ENCODE measurements around the gene KIF26B.

KIF26B gene

GRCh38 chr1:245685111-245685810 lies 530.5 kb downstream of the KIF26B start:
- Histone ChIP-seq H4K20me1 (ENCODE audit: insufficient read depth, low read length, poor library complexity, severe bottlenecking) (no peaks in the 10 kb centered on the region), H3K79me2 (ENCODE audit: insufficient read depth, low read length) (no peaks in the 10 kb centered on the region), H3K4me2 (ENCODE audit: low read depth, low read length, poor library complexity, severe bottlenecking) (no peak overlapping the region), H2AFZ (ENCODE audit: low read length) (no peak overlapping the region), H3K4me3 (ENCODE audit: low read length, poor library complexity, severe bottlenecking) (no peak overlapping the region), H3K36me3 (ENCODE audit: insufficient read depth, low read length) (no peaks in the 10 kb centered on the region), H3F3A (ENCODE audit: low read depth) (no peaks in the 10 kb centered on the region), H3K4me1 (ENCODE audit: insufficient read depth, low read length, poor library complexity, severe bottlenecking) (no peaks in the 10 kb centered on the region), H3K9me3 (ENCODE audit: insufficient read depth, low read depth, low read length) (no peaks in the 10 kb centered on the region), H3K27me3 (ENCODE audit: insufficient read depth, low read length, poor library complexity, severe bottlenecking) (no peaks in the 10 kb centered on the region), H3K9ac (ENCODE audit: low read depth, low read length, poor library complexity, severe bottlenecking) (no peak overlapping the region), H3K9me2 (replicated peaks; ENCODE audit: low read depth, low read length) (no peaks in the 10 kb centered on the region)
- TF ChIP-seq CTCF (conservative IDR thresholded peaks at IDR 0.05; ENCODE audit: low read length) (no peak), EZH2phosphoT487 (IDR thresholded peaks at IDR 0.05; ENCODE audit: borderline replicate concordance) (no peak)

GRCh38 chr1:245686006-245686405 lies 531.2 kb downstream of the KIF26B start:
- Histone ChIP-seq H3F3A (ENCODE audit: low read depth) (no peaks in the 10 kb centered on the region), H3K9me3 (ENCODE audit: insufficient read depth, low read depth, low read length) (no peaks in the 10 kb centered on the region), H3K4me2 (ENCODE audit: low read depth, low read length, poor library complexity, severe bottlenecking) (no peak overlapping the region), H3K4me3 (ENCODE audit: low read length, poor library complexity, severe bottlenecking) (no peak overlapping the region), H3K27me3 (ENCODE audit: insufficient read depth, low read length, poor library complexity, severe bottlenecking) (no peaks in the 10 kb centered on the region), H3K36me3 (ENCODE audit: insufficient read depth, low read length) (no peaks in the 10 kb centered on the region), H3K9ac (ENCODE audit: low read depth, low read length, poor library complexity, severe bottlenecking) (no peak overlapping the region), H3K79me2 (ENCODE audit: insufficient read depth, low read length) (no peaks in the 10 kb centered on the region), H4K20me1 (ENCODE audit: insufficient read depth, low read length, poor library complexity, severe bottlenecking) (no peaks in the 10 kb centered on the region), H3K9me2 (replicated peaks; ENCODE audit: low read depth, low read length) (no peaks in the 10 kb centered on the region), H3K4me1 (ENCODE audit: insufficient read depth, low read length, poor library complexity, severe bottlenecking) (no peaks in the 10 kb centered on the region), H2AFZ (ENCODE audit: low read length) (no peak overlapping the region)
- TF ChIP-seq EZH2phosphoT487 (IDR thresholded peaks at IDR 0.05; ENCODE audit: borderline replicate concordance), result no peak
- TF ChIP-seq CTCF (conservative IDR thresholded peaks at IDR 0.05; ENCODE audit: low read length), result no peak

GRCh38 chr1:245686446-245687030 lies 531.8 kb downstream of the KIF26B start:
- H3K4me3 ChIP-seq (ENCODE audit: low read length, poor library complexity, severe bottlenecking), result no peak overlapping the region
- H3K9me2 ChIP-seq (replicated peaks; ENCODE audit: low read depth, low read length), result no peaks in the 10 kb centered on the region
- no peak overlapping the region for H2AFZ ChIP-seq (ENCODE audit: low read length)
- no peaks in the 10 kb centered on the region for H3F3A ChIP-seq (ENCODE audit: low read depth)
- H4K20me1 ChIP-seq (ENCODE audit: insufficient read depth, low read length, poor library complexity, severe bottlenecking), result no peaks in the 10 kb centered on the region
- no peak overlapping the region for H3K4me2 ChIP-seq (ENCODE audit: low read depth, low read length, poor library complexity, severe bottlenecking)
- H3K27me3 ChIP-seq (ENCODE audit: insufficient read depth, low read length, poor library complexity, severe bottlenecking), result no peaks in the 10 kb centered on the region
- no peaks in the 10 kb centered on the region for H3K79me2 ChIP-seq (ENCODE audit: insufficient read depth, low read length)
- no peaks in the 10 kb centered on the region for H3K9me3 ChIP-seq (ENCODE audit: insufficient read depth, low read depth, low read length)
- no peak overlapping the region for H3K9ac ChIP-seq (ENCODE audit: low read depth, low read length, poor library complexity, severe bottlenecking)
- H3K36me3 ChIP-seq (ENCODE audit: insufficient read depth, low read length), result no peaks in the 10 kb centered on the region
- TF ChIP-seq EZH2phosphoT487 (IDR thresholded peaks at IDR 0.05; ENCODE audit: borderline replicate concordance) (no peak), CTCF (conservative IDR thresholded peaks at IDR 0.05; ENCODE audit: low read length) (no peak)
- no peaks in the 10 kb centered on the region for H3K4me1 ChIP-seq (ENCODE audit: insufficient read depth, low read length, poor library complexity, severe bottlenecking)

Measured in Loucy (cell line).